Measurements from ENCODE around the gene C17orf107. TPM values are rescaled to one million over a fixed set of nuclear protein-coding genes. Genes with fewer than 3 reads are reported as not detected.

Gene C17orf107
- total and polyA plus RNA-seq, 8 donors = 0.63 to 5.3 (median 1.2) TPM

GRCh38 chr17:4949321-4950074, 50.2 kb downstream of the C17orf107 start:
- DNase-seq = peak; percentile 43 to 95 (median 79)
- ATAC-seq = peak; percentile 55
- intact Hi-C loops (cut with DNase I) = no loop called here
- Histone ChIP-seq H3K9me3 (no peaks in the 10 kb centered on the region), H3K27me3 (no peaks in the 10 kb centered on the region), H3K4me3 (peak overlapping the region; percentile 87 to 100), H3K4me1 (peaks cover 21 to 46% of the 10 kb centered on the region in 2 donors), H3K36me3 (peaks cover 0 to 29% of the 10 kb centered on the region in 2 donors), H3K27ac (peak overlapping the region; percentile 99 to 100)
- no peak for TF ChIP-seq CTCF (IDR thresholded peaks at IDR 0.05)

- no peaks in the 10 kb centered on the region for H3K27me3 ChIP-seq
- H3K27ac ChIP-seq = peak overlapping the region; percentile 99 to 100
- H3K9me3 ChIP-seq = no peaks in the 10 kb centered on the region
- H3K36me3 ChIP-seq = peaks cover 0 to 22% of the 10 kb centered on the region in 2 donors
- peak overlapping the region; percentile 87 to 100 for H3K4me3 ChIP-seq
- TF ChIP-seq CTCF (IDR thresholded peaks at IDR 0.05) = no peak
- ATAC-seq (no peak), DNase-seq (peak in 2 of 4 donors; percentile 72 to 91)
- intact Hi-C loops (cut with DNase I) = no loop called here
- peaks cover 16 to 39% of the 10 kb centered on the region in 2 donors for H3K4me1 ChIP-seq
Measured at GRCh38 chr17:4950075-4950745, 50.9 kb downstream of the C17orf107 start.

- H3K4me3 ChIP-seq = peak within 1 kb of the TSS; percentile 87 to 100
- peaks cover 0 to 16% of the 10 kb centered on the region in 2 donors for H3K36me3 ChIP-seq
- H3K9me3 ChIP-seq = no peaks in the 10 kb centered on the region
- peaks cover 11 to 33% of the 10 kb centered on the region in 2 donors for H3K4me1 ChIP-seq
- H3K27me3 ChIP-seq = no peaks in the 10 kb centered on the region
- intact Hi-C loops (cut with DNase I) = no loop called here
- DNase-seq = peak in 1 of 4 donors; percentile 69
- TF ChIP-seq CTCF (IDR thresholded peaks at IDR 0.05) = no peak
- no peak for ATAC-seq
- H3K27ac ChIP-seq = peak within 1 kb of the TSS; percentile 99 to 100
Measured at GRCh38 chr17:4950746-4951204, 51.4 kb downstream of the C17orf107 start, which contains the start of gene ENO3. TSS of gene ENO3 (plus strand) at chr17:4951119. CDS start at chr17:4951830, 711 bp downstream.

- H3K4me1 ChIP-seq = peaks cover 4 to 26% of the 10 kb centered on the region in 2 donors
- H3K36me3 ChIP-seq = peaks cover 0 to 9% of the 10 kb centered on the region in 2 donors
- H3K27ac ChIP-seq = peak overlapping the region in 1 of 2 donors; percentile 100
- ATAC-seq = no peak
- no peaks in the 10 kb centered on the region for H3K9me3 ChIP-seq
- TF ChIP-seq CTCF (IDR thresholded peaks at IDR 0.05) = no peak
- intact Hi-C loops (cut with DNase I) = no loop called here
- no peak overlapping the region for H3K4me3 ChIP-seq
- no peaks in the 10 kb centered on the region for H3K27me3 ChIP-seq
- peak in 1 of 4 donors; percentile 43 for DNase-seq
Measured at GRCh38 chr17:4951486-4951885, 52.1 kb downstream of the C17orf107 start.

Other genes with a start within 250 kb of the C17orf107 start
- 10 to 100 TPM; 42.2 to 48.8 TPM for gene PELP1, start 195.4 kb upstream of the C17orf107 start, total RNA-seq
- 10 to 100 TPM; 45.9 to 55.1 (median 46.7) TPM for gene PELP1, start 195.4 kb upstream of the C17orf107 start, polyA plus RNA-seq (ENCODE audit: insufficient read length in 6 of 6)
- gene ARRB2, start 188.9 kb upstream of the C17orf107 start, total RNA-seq = 100 to 1,000 TPM in 1 of 2 donors, 10 to 100 TPM in 1; 91.8 to 240 TPM
- 10 to 100 TPM; 41.3 to 55.8 (median 47.0) TPM for gene ARRB2, start 188.9 kb upstream of the C17orf107 start, polyA plus RNA-seq (ENCODE audit: insufficient read length in 6 of 6)
- 10 to 100 TPM; 22.6 to 23.6 TPM for gene MED11, start 168.1 kb upstream of the C17orf107 start, total RNA-seq
- 10 to 100 TPM; 19.9 to 26.5 (median 22.9) TPM for gene MED11, start 168.1 kb upstream of the C17orf107 start, polyA plus RNA-seq (ENCODE audit: insufficient read length in 6 of 6)
- gene ZMYND15, start 159.7 kb upstream of the C17orf107 start, total RNA-seq = 1 to 10 TPM; 4.1 to 5.2 TPM
- gene ZMYND15, start 159.7 kb upstream of the C17orf107 start, polyA plus RNA-seq (ENCODE audit: insufficient read length in 6 of 6) = under 1 TPM; 0.34 to 0.84 (median 0.51) TPM
- gene CXCL16, start 159.6 kb upstream of the C17orf107 start, total RNA-seq = 100 to 1,000 TPM; 122 to 147 TPM
- gene CXCL16, start 159.6 kb upstream of the C17orf107 start, polyA plus RNA-seq (ENCODE audit: insufficient read length in 6 of 6) = 10 to 100 TPM; 14.2 to 20.8 (median 15.2) TPM
- gene TM4SF5, start 127.7 kb upstream of the C17orf107 start, total RNA-seq = not detected
- gene TM4SF5, start 127.7 kb upstream of the C17orf107 start, polyA plus RNA-seq (ENCODE audit: insufficient read length in 6 of 6) = not detected
- 1 to 10 TPM; 2.1 to 6.0 TPM for gene VMO1, start 113.2 kb upstream of the C17orf107 start, total RNA-seq
- 1 to 10 TPM in 1 of 6 donors, under 1 TPM in 5; 0.22 to 1.0 (median 0.34) TPM for gene VMO1, start 113.2 kb upstream of the C17orf107 start, polyA plus RNA-seq (ENCODE audit: insufficient read length in 6 of 6)
- gene GLTPD2, start 110.6 kb upstream of the C17orf107 start, total RNA-seq = not detected
- 1 to 10 TPM in 3 of 6 donors, under 1 TPM in 3; 0.59 to 1.5 (median 0.99) TPM for gene GLTPD2, start 110.6 kb upstream of the C17orf107 start, polyA plus RNA-seq (ENCODE audit: insufficient read length in 6 of 6)
- gene PSMB6, start 103.4 kb upstream of the C17orf107 start, total RNA-seq = 100 to 1,000 TPM; 102 to 129 TPM
- gene PSMB6, start 103.4 kb upstream of the C17orf107 start, polyA plus RNA-seq (ENCODE audit: insufficient read length in 6 of 6) = 100 to 1,000 TPM in 3 of 6 donors, 10 to 100 TPM in 3; 91.9 to 113 (median 99.6) TPM
- gene PLD2, start 92.4 kb upstream of the C17orf107 start, total RNA-seq = 10 to 100 TPM; 30.0 to 34.7 TPM
- 10 to 100 TPM; 57.5 to 70.0 (median 61.8) TPM for gene PLD2, start 92.4 kb upstream of the C17orf107 start, polyA plus RNA-seq (ENCODE audit: insufficient read length in 6 of 6)
- gene MINK1, start 66.2 kb upstream of the C17orf107 start, total RNA-seq = 10 to 100 TPM; 84.1 to 85.4 TPM
- gene MINK1, start 66.2 kb upstream of the C17orf107 start, polyA plus RNA-seq (ENCODE audit: insufficient read length in 6 of 6) = 10 to 100 TPM; 53.5 to 77.7 (median 64.0) TPM
- gene CHRNE, start 3.6 kb downstream of the C17orf107 start, total RNA-seq = 1 to 10 TPM; 2.9 to 4.9 TPM
- 1 to 10 TPM in 1 of 6 donors, under 1 TPM in 5; 0.56 to 1.5 (median 0.83) TPM for gene CHRNE, start 3.6 kb downstream of the C17orf107 start, polyA plus RNA-seq (ENCODE audit: insufficient read length in 6 of 6)
- under 1 TPM; 0.31 to 0.96 TPM for gene GP1BA, start 32.7 kb downstream of the C17orf107 start, total RNA-seq
- gene GP1BA, start 32.7 kb downstream of the C17orf107 start, polyA plus RNA-seq (ENCODE audit: insufficient read length in 6 of 6) = 1 to 10 TPM; 2.8 to 3.7 (median 3.5) TPM
- 10 to 100 TPM; 58.6 to 70.5 TPM for gene SLC25A11, start 40.5 kb downstream of the C17orf107 start, total RNA-seq
- 10 to 100 TPM; 38.4 to 56.2 (median 46.9) TPM for gene SLC25A11, start 40.5 kb downstream of the C17orf107 start, polyA plus RNA-seq (ENCODE audit: insufficient read length in 6 of 6)
- 100 to 1,000 TPM; 102 to 108 TPM for gene RNF167, start 40.7 kb downstream of the C17orf107 start, total RNA-seq
- gene RNF167, start 40.7 kb downstream of the C17orf107 start, polyA plus RNA-seq (ENCODE audit: insufficient read length in 6 of 6) = 100 to 1,000 TPM; 101 to 126 (median 119) TPM
- gene PFN1, start 49.0 kb downstream of the C17orf107 start, total RNA-seq = 100 to 1,000 TPM; 619 to 987 TPM
- gene PFN1, start 49.0 kb downstream of the C17orf107 start, polyA plus RNA-seq (ENCODE audit: insufficient read length in 6 of 6) = 100 to 1,000 TPM; 337 to 506 (median 415) TPM
- 10 to 100 TPM; 15.0 to 15.9 TPM for gene ENO3, start 51.6 kb downstream of the C17orf107 start, total RNA-seq
- gene ENO3, start 51.6 kb downstream of the C17orf107 start, polyA plus RNA-seq (ENCODE audit: insufficient read length in 6 of 6) = 10 to 100 TPM; 10.7 to 22.4 (median 15.6) TPM
- 10 to 100 TPM; 47.2 to 59.3 TPM for gene SPAG7, start 68.3 kb downstream of the C17orf107 start, total RNA-seq
- gene SPAG7, start 68.3 kb downstream of the C17orf107 start, polyA plus RNA-seq (ENCODE audit: insufficient read length in 6 of 6) = 10 to 100 TPM; 73.4 to 78.6 (median 75.2) TPM
- 10 to 100 TPM; 51.3 to 64.9 TPM for gene CAMTA2, start 88.1 kb downstream of the C17orf107 start, total RNA-seq
- 10 to 100 TPM; 28.6 to 40.8 (median 33.3) TPM for gene CAMTA2, start 88.1 kb downstream of the C17orf107 start, polyA plus RNA-seq (ENCODE audit: insufficient read length in 6 of 6)
- gene INCA1, start 98.0 kb downstream of the C17orf107 start, total RNA-seq = 1 to 10 TPM; 1.0 to 2.4 TPM
- gene INCA1, start 98.0 kb downstream of the C17orf107 start, polyA plus RNA-seq (ENCODE audit: insufficient read length in 6 of 6) = 10 to 100 TPM in 2 of 6 donors, 1 to 10 TPM in 4; 8.1 to 11.5 (median 9.1) TPM
- gene KIF1C, start 98.4 kb downstream of the C17orf107 start, total RNA-seq = 100 to 1,000 TPM; 205 to 239 TPM
- gene KIF1C, start 98.4 kb downstream of the C17orf107 start, polyA plus RNA-seq (ENCODE audit: insufficient read length in 6 of 6) = 10 to 100 TPM; 48.9 to 75.0 (median 65.9) TPM
- gene SLC52A1, start 135.9 kb downstream of the C17orf107 start, total RNA-seq = under 1 TPM; 0.58 to 0.73 TPM
- under 1 TPM; 0.13 to 0.34 (median 0.25) TPM for gene SLC52A1, start 135.9 kb downstream of the C17orf107 start, polyA plus RNA-seq (ENCODE audit: insufficient read length in 6 of 6)
- 1 to 10 TPM; 4.9 to 5.7 TPM for gene ZFP3, start 178.9 kb downstream of the C17orf107 start, total RNA-seq
- 10 to 100 TPM in 1 of 6 donors, 1 to 10 TPM in 5; 8.7 to 10.3 (median 9.5) TPM for gene ZFP3, start 178.9 kb downstream of the C17orf107 start, polyA plus RNA-seq (ENCODE audit: insufficient read length in 6 of 6)
- 10 to 100 TPM in 1 of 2 donors, 1 to 10 TPM in 1; 7.7 to 12.5 TPM for gene ZNF232, start 212.3 kb downstream of the C17orf107 start, total RNA-seq
- gene ZNF232, start 212.3 kb downstream of the C17orf107 start, polyA plus RNA-seq (ENCODE audit: insufficient read length in 6 of 6) = 10 to 100 TPM; 16.9 to 50.6 (median 42.3) TPM
- gene USP6, start 216.5 kb downstream of the C17orf107 start, total RNA-seq = under 1 TPM; 0.15 to 0.21 TPM
- gene USP6, start 216.5 kb downstream of the C17orf107 start, polyA plus RNA-seq (ENCODE audit: insufficient read length in 6 of 6) = 10 to 100 TPM in 3 of 6 donors, 1 to 10 TPM in 3; 2.0 to 16.5 (median 11.4) TPM